Activated CD8-positive, alpha-beta T cell treated with anti-CD3 and anti-CD28 coated beads, Interleukin-2, amount 10 ng/mL, durations not matched to agents 7 days and 5 days (primary cell): ENCODE results near the gene CHD6. TPM values are rescaled to one million over a fixed set of nuclear protein-coding genes. Genes with fewer than 3 reads are reported as not detected.

Experiments
- ATAC-seq: fragments of 150-1000 bp; cut with Tn5 transposase; one replicate; pipeline ENCODE4 v1.10.0; 2021; ENCODE audit warnings: moderate library complexity
- CTCF ChIA-PET: fragments of 350-600 bp; sonication (Branson Sonifier 250); formaldehyde crosslinking; loops from one replicate; lab custom pipeline; 2021; ENCODE audit warnings: antibody characterized with exemption; lab: Charles Lee
- POLR2A ChIA-PET: fragments of 350-600 bp; sonication (Branson Sonifier 250); formaldehyde crosslinking; loops from one replicate; lab custom pipeline; 2021; ENCODE audit warnings: antibody characterized with exemption; lab: Charles Lee
- DNase-seq: peaks from one replicate; pipeline ENCODE4 v3.0.0-alpha.2; 2020
- H3K27ac Mint-ChIP-seq: one replicate; pipeline ENCODE4 v1.8.0; 2021; ENCODE audit warnings: mild to moderate bottlenecking, mixed read lengths
- H3K27me3 Mint-ChIP-seq: one replicate; pipeline ENCODE4 v1.8.0; 2021; ENCODE audit warnings: low read depth, mixed read lengths
- H3K36me3 Mint-ChIP-seq: one replicate; pipeline ENCODE4 v1.8.0; 2021; ENCODE audit warnings: low read depth, mixed read lengths
- H3K4me1 Mint-ChIP-seq: one replicate; pipeline ENCODE4 v1.8.0; 2021; ENCODE audit warnings: low read depth, mixed read lengths
- H3K4me3 Mint-ChIP-seq: one replicate; pipeline ENCODE4 v1.8.0; 2021; ENCODE audit warnings: mild to moderate bottlenecking, mixed read lengths
- H3K9me3 Mint-ChIP-seq: one replicate; pipeline ENCODE4 v1.8.0; 2022; ENCODE audit warnings: mixed read lengths; ENCODE audit not compliant: insufficient read depth
- total RNA-seq, 2 experiments: library from RNA; stranded (reverse); gene quantifications; one replicate each; pipeline ENCODE4 v1.2.3, GENCODE V29; 2021

The CHD6 gene
- total RNA-seq, 2 experiments from 2014 or later, result 29.1 to 32.2 TPM

GRCh38 chr20:41375846-41376245 is 242.3 kb downstream of the CHD6 start:
- Mint-ChIP-seq H3K4me1 (peaks cover 12% of the 10 kb centered on the region), H3K27me3 (peaks cover 45% of the 10 kb centered on the region), H3K27ac (no peak overlapping the region), H3K36me3 (no peaks in the 10 kb centered on the region), H3K9me3 (no peaks in the 10 kb centered on the region), H3K4me3 (no peak overlapping the region)
- POLR2A ChIA-PET, result no interaction called here
- DNase-seq (no peak), ATAC-seq (no peak)
- CTCF ChIA-PET, result no interaction called here

- ChIA-PET CTCF (no interaction called here), POLR2A (no interaction called here)
- DNase-seq (no peak), ATAC-seq (no peak)
- H3K36me3 Mint-ChIP-seq, result no peaks in the 10 kb centered on the region
- no peaks in the 10 kb centered on the region for H3K4me1 Mint-ChIP-seq
- H3K27ac Mint-ChIP-seq, result no peak overlapping the region
- H3K9me3 Mint-ChIP-seq, result no peaks in the 10 kb centered on the region
- no peak overlapping the region for H3K4me3 Mint-ChIP-seq
- H3K27me3 Mint-ChIP-seq, result peaks cover 35% of the 10 kb centered on the region
Measured at GRCh38 chr20:41373931-41374920, 244.0 kb downstream of the CHD6 start.

GRCh38 chr20:41373251-41373783 is 244.9 kb downstream of the CHD6 start:
- DNase-seq, result no peak
- Mint-ChIP-seq H3K36me3 (no peaks in the 10 kb centered on the region), H3K9me3 (no peaks in the 10 kb centered on the region), H3K27me3 (peaks cover 37% of the 10 kb centered on the region), H3K4me1 (no peaks in the 10 kb centered on the region), H3K4me3 (no peak overlapping the region), H3K27ac (no peak overlapping the region)
- ChIA-PET CTCF (no interaction called here), POLR2A (no interaction called here)
- no peak for ATAC-seq

- no peak for DNase-seq
- no peak overlapping the region for H3K27ac Mint-ChIP-seq
- no peaks in the 10 kb centered on the region for H3K9me3 Mint-ChIP-seq
- H3K4me3 Mint-ChIP-seq, result no peak overlapping the region
- H3K27me3 Mint-ChIP-seq, result peaks cover 33% of the 10 kb centered on the region
- no peaks in the 10 kb centered on the region for H3K36me3 Mint-ChIP-seq
- ChIA-PET CTCF (no interaction called here), POLR2A (interaction anchor here (0.5 kb wide), 1 partner anchor 1943 kb away, joined by 3 read pairs; no protein-coding TSS in a partner anchor)
- ATAC-seq, result no peak
- peaks cover 4% of the 10 kb centered on the region for H3K4me1 Mint-ChIP-seq
Measured at GRCh38 chr20:41371371-41371770, 246.8 kb downstream of the CHD6 start.

- DNase-seq (no peak), ATAC-seq (no peak)
- H3K4me3 Mint-ChIP-seq, result no peak overlapping the region
- no peak overlapping the region for H3K27ac Mint-ChIP-seq
- ChIA-PET POLR2A (no interaction called here), CTCF (no interaction called here)
- H3K36me3 Mint-ChIP-seq, result no peaks in the 10 kb centered on the region
- peaks cover 4% of the 10 kb centered on the region for H3K4me1 Mint-ChIP-seq
- peaks cover 32% of the 10 kb centered on the region for H3K27me3 Mint-ChIP-seq
- H3K9me3 Mint-ChIP-seq, result no peaks in the 10 kb centered on the region
Measured at GRCh38 chr20:41370176-41370575, 248.0 kb downstream of the CHD6 start.

- Mint-ChIP-seq H3K4me1 (peaks cover 4% of the 10 kb centered on the region), H3K27me3 (peaks cover 37% of the 10 kb centered on the region), H3K4me3 (no peak overlapping the region), H3K36me3 (no peaks in the 10 kb centered on the region), H3K9me3 (no peaks in the 10 kb centered on the region), H3K27ac (no peak overlapping the region)
- CTCF ChIA-PET, result no interaction called here
- DNase-seq, result no peak
- ATAC-seq, result no peak
- POLR2A ChIA-PET, result no interaction called here
Measured at GRCh38 chr20:41369673-41370072, 248.5 kb downstream of the CHD6 start.

GRCh38 chr20:41367956-41368355 is 250.2 kb downstream of the CHD6 start:
- Mint-ChIP-seq H3K27me3 (peaks cover 36% of the 10 kb centered on the region), H3K27ac (no peak overlapping the region), H3K4me3 (no peak overlapping the region), H3K36me3 (no peaks in the 10 kb centered on the region), H3K4me1 (peaks cover 4% of the 10 kb centered on the region), H3K9me3 (no peaks in the 10 kb centered on the region)
- DNase-seq (no peak), ATAC-seq (no peak)
- ChIA-PET CTCF (no interaction called here), POLR2A (no interaction called here)

GRCh38 chr20:41367393-41367695 is 250.8 kb downstream of the CHD6 start:
- DNase-seq (no peak), ATAC-seq (no peak)
- ChIA-PET POLR2A (no interaction called here), CTCF (no interaction called here)
- H3K27ac Mint-ChIP-seq, result no peak overlapping the region
- no peaks in the 10 kb centered on the region for H3K9me3 Mint-ChIP-seq
- H3K36me3 Mint-ChIP-seq, result no peaks in the 10 kb centered on the region
- peaks cover 4% of the 10 kb centered on the region for H3K4me1 Mint-ChIP-seq
- H3K27me3 Mint-ChIP-seq, result peaks cover 33% of the 10 kb centered on the region
- no peak overlapping the region for H3K4me3 Mint-ChIP-seq

- Mint-ChIP-seq H3K27ac (no peak within 1 kb of the TSS), H3K9me3 (no peaks in the 10 kb centered on the region), H3K4me3 (no peak within 1 kb of the TSS), H3K4me1 (peaks cover 4% of the 10 kb centered on the region), H3K27me3 (peaks cover 33% of the 10 kb centered on the region), H3K36me3 (no peaks in the 10 kb centered on the region)
- ChIA-PET CTCF (no interaction called here), POLR2A (no interaction called here)
- DNase-seq (no peak), ATAC-seq (no peak)
Measured at GRCh38 chr20:41366546-41367392, 251.4 kb downstream of the CHD6 start, which contains the start of gene EMILIN3. EMILIN3 (minus strand) TSS chr20:41366818; CDS start chr20:41366634, 184 bp downstream.

- H3K36me3 Mint-ChIP-seq, result no peaks in the 10 kb centered on the region
- CTCF ChIA-PET, result no interaction called here
- no peaks in the 10 kb centered on the region for H3K9me3 Mint-ChIP-seq
- POLR2A ChIA-PET, result no interaction called here
- H3K27me3 Mint-ChIP-seq, result peaks cover 33% of the 10 kb centered on the region
- ATAC-seq (peak; percentile 57), DNase-seq (no peak)
- peaks cover 4% of the 10 kb centered on the region for H3K4me1 Mint-ChIP-seq
- no peak overlapping the region for H3K27ac Mint-ChIP-seq
- no peak overlapping the region for H3K4me3 Mint-ChIP-seq
Measured at GRCh38 chr20:41365777-41366545, 252.2 kb downstream of the CHD6 start.

- CTCF ChIA-PET, result no interaction called here
- no peaks in the 10 kb centered on the region for H3K36me3 Mint-ChIP-seq
- no peak overlapping the region for H3K4me3 Mint-ChIP-seq
- ATAC-seq (no peak), DNase-seq (no peak)
- no peaks in the 10 kb centered on the region for H3K9me3 Mint-ChIP-seq
- POLR2A ChIA-PET, result no interaction called here
- H3K4me1 Mint-ChIP-seq, result peaks cover 4% of the 10 kb centered on the region
- no peak overlapping the region for H3K27ac Mint-ChIP-seq
- H3K27me3 Mint-ChIP-seq, result peaks cover 33% of the 10 kb centered on the region
Measured at GRCh38 chr20:41364967-41365765, 253.0 kb downstream of the CHD6 start.
